GM12874 (cell line): ENCODE results near the gene ZFAND5.

ENCODE experiments used
- TF ChIP-seq, protein P1 (sequence below): IDR thresholded peaks from 2 replicates; pipeline ENCODE4 v1.5.1; 2011; ENCODE audit warnings: low read depth, mild to moderate bottlenecking, control low read depth, low read length, moderate library complexity; ENCODE audit not compliant: insufficient read depth

Gene ZFAND5

DNA sequence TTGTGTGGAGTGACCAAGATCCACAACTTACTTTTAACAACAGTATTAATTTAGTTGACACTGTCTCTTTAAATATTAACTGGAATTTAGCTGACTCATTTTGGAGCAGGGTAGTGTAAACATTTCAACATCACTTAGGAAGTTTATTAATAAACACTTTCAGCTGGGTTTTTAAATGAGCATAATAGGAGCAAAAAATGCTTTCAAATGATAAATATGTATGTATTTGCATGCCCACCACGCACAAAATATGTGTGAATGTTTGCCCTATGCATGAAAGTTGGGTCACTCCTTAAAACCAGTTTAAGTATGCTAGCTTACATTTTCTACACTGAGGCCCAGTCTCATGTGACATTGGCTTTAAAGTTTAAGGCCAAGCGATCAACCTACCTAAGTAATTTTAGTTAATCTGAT is 2.9 kb downstream of the ZFAND5 start:
- TF ChIP-seq, protein P1, sequence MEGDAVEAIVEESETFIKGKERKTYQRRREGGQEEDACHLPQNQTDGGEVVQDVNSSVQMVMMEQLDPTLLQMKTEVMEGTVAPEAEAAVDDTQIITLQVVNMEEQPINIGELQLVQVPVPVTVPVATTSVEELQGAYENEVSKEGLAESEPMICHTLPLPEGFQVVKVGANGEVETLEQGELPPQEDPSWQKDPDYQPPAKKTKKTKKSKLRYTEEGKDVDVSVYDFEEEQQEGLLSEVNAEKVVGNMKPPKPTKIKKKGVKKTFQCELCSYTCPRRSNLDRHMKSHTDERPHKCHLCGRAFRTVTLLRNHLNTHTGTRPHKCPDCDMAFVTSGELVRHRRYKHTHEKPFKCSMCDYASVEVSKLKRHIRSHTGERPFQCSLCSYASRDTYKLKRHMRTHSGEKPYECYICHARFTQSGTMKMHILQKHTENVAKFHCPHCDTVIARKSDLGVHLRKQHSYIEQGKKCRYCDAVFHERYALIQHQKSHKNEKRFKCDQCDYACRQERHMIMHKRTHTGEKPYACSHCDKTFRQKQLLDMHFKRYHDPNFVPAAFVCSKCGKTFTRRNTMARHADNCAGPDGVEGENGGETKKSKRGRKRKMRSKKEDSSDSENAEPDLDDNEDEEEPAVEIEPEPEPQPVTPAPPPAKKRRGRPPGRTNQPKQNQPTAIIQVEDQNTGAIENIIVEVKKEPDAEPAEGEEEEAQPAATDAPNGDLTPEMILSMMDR = no peak

DNA sequence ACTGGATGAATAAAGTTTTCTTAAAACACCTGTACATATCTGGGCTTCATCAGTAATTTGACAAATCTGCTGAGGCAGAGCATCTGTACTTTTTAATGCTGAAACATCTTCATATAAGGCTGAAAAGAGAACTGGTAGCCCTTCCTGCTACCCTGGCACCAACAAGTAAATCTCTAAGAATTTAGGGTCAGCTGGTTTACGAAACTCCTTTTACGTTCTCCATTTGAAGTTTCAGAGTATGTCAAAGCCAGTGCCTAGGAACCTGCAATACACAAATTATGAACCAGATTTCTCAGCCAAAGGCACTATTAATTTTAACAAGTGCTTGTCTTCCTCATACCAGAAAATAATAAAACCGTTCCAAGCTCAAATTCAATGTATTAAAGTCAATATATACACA is 3.8 kb downstream of the ZFAND5 start:
- TF ChIP-seq, protein P1 = no peak

DNA sequence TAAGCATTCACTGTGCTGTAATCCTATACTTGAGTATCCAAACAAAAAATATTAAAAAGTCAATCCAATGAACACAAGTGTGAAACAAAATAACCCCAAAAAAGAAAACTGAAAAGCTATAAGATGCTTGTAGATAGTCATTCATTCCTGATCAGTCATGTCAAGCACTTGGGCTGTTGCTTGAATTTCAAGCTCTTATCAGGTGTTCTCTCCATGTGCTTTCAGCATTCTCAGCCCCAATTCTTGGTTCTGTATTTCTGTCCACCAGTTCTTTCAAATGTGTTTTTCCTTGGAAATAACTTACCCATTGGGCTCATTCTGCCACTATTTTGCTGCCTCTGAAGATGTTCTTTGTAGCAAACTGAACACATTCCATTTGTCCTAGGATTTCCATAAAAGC is 4.7 kb downstream of the ZFAND5 start:
- TF ChIP-seq, protein P1 = no peak

DNA sequence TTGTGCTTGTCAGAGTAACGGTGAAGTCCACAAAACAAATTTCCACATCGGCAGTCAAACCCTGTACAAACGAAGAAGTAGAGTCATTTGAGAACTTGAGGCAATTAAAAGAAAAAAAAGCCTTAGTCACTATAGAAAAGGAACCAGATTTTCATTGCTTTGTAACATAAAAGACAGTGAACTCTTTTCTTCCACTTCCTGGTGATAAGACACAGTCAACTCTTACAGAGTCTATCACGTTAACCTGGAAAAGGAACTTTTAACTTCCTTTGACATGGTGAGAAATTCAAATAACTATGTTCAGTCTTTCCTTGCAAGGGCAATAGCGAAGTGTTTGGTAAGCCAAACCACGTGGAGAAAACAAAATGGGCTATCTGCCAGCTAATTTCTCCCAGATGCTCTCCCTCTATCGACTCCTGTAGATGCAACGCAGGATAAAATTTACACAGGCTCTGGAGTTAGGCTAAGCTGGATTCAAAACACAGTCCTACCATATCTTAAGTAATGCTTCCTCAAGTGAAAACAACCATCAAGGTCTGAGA is 8.9 kb downstream of the ZFAND5 start:
- TF ChIP-seq, protein P1 = no peak

DNA sequence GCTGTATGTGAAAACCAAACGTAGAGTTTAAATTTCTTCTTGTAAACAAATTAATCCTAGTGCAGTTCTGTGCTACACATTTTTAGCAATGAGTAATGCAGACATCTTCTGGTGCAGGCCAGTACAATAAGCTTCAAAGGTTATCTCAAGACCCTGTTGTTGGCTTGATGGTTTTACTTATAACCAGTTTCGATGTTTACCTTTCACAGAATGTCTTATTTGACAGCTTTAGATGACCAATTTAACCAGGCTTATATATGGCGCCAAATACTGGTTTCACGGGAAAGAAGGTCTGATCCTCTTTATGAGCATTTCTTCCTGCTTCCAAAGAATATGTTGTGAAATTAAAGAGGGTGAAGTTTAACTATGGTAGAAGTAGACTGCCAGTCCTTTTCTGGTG is 9.9 kb downstream of the ZFAND5 start:
- TF ChIP-seq, protein P1 = no peak

DNA sequence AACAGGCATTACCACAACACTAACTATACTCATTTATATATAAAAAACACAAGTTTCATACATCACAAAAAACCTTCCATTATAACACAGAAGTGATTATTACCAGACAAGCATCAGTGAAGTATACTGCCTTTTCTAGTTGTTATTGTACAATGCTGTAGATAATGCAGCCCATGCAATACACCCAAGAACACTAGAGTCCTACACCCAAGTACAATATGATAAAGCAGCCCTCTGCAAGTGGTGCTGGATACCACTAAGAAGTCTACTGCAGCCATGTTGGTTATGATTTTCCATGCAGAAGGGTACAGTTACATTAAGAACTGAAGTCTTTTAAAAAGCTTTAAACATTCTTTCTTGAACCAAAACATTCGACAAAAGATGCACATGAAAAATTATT is 10.3 kb downstream of the ZFAND5 start:
- TF ChIP-seq, protein P1 = no peak

DNA sequence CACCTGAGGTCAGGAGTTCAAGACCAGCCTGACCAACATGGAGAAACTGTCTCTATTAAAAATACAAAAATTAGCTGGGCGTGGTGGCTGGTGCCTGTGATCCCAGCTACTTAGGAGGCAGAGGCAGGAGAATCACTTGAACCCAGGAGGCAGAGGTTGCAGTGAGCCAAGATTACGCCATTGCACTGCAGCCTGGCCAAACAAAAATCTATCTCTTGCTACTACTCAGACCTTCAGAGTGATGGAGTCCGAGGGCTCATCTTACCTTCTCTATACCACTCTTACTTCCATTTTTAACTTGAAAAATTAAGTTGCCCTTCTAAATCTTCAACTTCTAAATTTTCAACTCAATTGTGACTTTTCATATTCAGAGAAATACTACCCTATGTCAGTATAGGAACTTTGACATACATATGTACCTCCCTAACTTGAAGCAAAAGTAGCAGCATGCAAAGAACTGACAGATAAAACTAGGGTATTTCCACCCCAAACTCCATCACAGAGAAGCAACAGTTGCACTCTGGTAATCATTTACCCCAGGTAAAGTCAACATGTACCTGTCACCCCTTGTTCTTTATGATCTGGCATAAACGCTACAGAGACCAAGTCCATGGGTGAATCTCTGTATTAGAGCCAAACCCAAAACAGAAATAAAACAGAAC is 11.4 kb downstream of the ZFAND5 start:
- TF ChIP-seq, protein P1 = no peak
